ENCODE results near the gene ASB2. TPM values are rescaled to one million over a fixed set of nuclear protein-coding genes. Genes with fewer than 3 reads are reported as not detected.
A peak's percentile ranks its signal among the peaks of the same experiment; 100 is the strongest.

ASB2 gene
- total RNA-seq, 1 donor from 2014 or later = 0.26 TPM

DNA sequence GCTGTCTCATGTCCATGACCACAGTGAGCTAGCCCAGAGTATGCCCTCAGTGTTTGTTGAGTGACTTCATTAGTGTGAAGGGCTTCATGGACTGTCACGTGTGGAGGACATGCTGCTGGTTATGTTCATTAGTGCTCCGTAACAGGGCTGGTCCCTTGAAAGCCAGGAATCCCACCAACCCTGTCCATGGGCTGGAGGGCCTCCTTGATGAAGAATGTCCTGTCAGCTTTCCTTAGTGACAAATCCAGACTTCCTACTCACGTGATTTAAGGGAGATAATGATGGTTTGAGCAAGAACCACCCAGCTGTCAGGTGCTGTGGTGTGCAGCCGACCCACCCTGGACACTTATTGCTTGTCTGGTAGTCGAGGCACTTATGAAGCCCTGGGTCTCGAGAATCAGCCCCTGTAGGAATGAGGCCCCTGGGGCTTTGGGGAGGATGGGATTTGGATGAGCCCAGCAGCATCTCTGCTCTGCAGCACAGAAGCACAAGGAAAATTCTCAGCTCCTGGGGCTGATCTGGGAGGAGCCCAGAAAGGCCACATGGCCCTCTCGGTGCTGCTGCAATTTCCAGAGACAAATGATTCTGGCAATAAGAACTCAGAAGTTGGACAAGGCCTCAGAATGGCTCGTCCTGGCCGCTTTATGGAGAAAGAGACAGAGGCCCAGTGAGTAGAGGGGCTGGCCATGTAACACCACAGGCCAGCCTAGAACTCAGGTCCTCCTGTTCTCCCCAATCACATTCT is 86.5 kb downstream of the ASB2 start:
- H3K36me3 ChIP-seq (ENCODE audit: control insufficient read depth, insufficient read depth, low read length) = no peaks in the 10 kb centered on the region
- H3K27me3 ChIP-seq (ENCODE audit: control insufficient read depth, insufficient read depth, low read length) = no peaks in the 10 kb centered on the region
- no peak overlapping the region for H3K4me3 ChIP-seq (ENCODE audit: low read depth, low read length)
- TF ChIP-seq, protein P1, sequence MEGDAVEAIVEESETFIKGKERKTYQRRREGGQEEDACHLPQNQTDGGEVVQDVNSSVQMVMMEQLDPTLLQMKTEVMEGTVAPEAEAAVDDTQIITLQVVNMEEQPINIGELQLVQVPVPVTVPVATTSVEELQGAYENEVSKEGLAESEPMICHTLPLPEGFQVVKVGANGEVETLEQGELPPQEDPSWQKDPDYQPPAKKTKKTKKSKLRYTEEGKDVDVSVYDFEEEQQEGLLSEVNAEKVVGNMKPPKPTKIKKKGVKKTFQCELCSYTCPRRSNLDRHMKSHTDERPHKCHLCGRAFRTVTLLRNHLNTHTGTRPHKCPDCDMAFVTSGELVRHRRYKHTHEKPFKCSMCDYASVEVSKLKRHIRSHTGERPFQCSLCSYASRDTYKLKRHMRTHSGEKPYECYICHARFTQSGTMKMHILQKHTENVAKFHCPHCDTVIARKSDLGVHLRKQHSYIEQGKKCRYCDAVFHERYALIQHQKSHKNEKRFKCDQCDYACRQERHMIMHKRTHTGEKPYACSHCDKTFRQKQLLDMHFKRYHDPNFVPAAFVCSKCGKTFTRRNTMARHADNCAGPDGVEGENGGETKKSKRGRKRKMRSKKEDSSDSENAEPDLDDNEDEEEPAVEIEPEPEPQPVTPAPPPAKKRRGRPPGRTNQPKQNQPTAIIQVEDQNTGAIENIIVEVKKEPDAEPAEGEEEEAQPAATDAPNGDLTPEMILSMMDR (IDR thresholded peaks at IDR 0.05; ENCODE audit: insufficient read depth, low read length, severe bottlenecking) = no peak
- FAIRE-seq (peak; percentile 13), DNase-seq (ENCODE audit: low read depth) (no peak)

DNA sequence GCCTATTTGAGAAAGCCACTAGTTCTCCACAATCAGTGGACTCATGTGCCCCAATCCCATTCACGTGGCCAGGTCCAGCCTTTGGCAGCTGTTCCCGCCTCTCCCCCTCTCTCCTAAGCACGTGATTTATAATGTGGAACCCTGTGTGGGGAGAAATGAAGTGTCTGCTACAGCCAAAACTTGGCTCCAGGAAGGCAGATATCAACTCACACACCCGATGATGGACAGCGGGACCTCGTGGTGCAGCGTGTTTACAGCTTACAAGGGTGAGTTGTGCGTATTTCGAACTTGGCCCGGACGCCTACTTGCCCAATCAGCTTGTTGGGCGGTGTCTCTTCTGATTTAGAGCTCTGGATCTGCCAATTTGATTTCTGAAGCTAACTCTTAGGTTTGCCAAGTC is 87.4 kb downstream of the ASB2 start:
- Histone ChIP-seq H3K4me3 (ENCODE audit: low read depth, low read length) (no peak overlapping the region), H3K27me3 (ENCODE audit: control insufficient read depth, insufficient read depth, low read length) (no peaks in the 10 kb centered on the region), H3K36me3 (ENCODE audit: control insufficient read depth, insufficient read depth, low read length) (no peaks in the 10 kb centered on the region)
- DNase-seq (ENCODE audit: low read depth) = no peak
- TF ChIP-seq, protein P1 (IDR thresholded peaks at IDR 0.05; ENCODE audit: insufficient read depth, low read length, severe bottlenecking) = no peak
- no peak for FAIRE-seq

DNA sequence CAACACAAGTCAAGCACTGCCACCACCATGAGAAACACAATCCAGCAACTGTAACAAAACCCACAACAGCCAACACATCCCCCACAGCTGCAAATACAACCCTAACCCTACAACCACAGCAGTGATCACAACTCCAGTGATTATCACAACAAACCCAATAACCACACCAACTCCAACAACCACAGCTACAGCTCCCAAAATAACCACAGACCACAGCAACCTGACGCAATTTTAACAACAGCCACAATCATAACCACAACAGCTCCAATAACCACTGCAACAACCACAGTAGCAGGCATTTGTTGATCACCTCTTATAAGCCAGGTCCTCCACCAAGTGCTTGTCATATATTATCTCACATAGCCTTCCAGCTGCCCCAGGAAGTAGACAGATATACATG is 91.4 kb downstream of the ASB2 start:
- Histone ChIP-seq H3K4me3 (ENCODE audit: low read depth, low read length) (no peak overlapping the region), H3K36me3 (ENCODE audit: control insufficient read depth, insufficient read depth, low read length) (no peaks in the 10 kb centered on the region), H3K27me3 (ENCODE audit: control insufficient read depth, insufficient read depth, low read length) (no peaks in the 10 kb centered on the region)
- TF ChIP-seq, protein P1 (IDR thresholded peaks at IDR 0.05; ENCODE audit: insufficient read depth, low read length, severe bottlenecking) = no peak
- DNase-seq (ENCODE audit: low read depth) = no peak
- FAIRE-seq = no peak

Other genes starting within 250 kb of the ASB2 start
- not detected in 2 replicates for gene PRIMA1, start 188.1 kb downstream of the ASB2 start, total RNA-seq
- gene FAM181A, start 49.2 kb downstream of the ASB2 start, total RNA-seq = not detected in 2 replicates
- gene CCDC197, start 20.7 kb upstream of the ASB2 start, total RNA-seq = not detected in 2 replicates
- gene OTUB2, start 49.8 kb upstream of the ASB2 start, total RNA-seq = 1.3 and 2.6 TPM in 2 replicates
- gene DDX24, start 104.6 kb upstream of the ASB2 start, total RNA-seq = 62.2 and 65.8 TPM in 2 replicates
- 8.7 and 13.1 TPM in 2 replicates for gene IFI27L1, start 104.7 kb upstream of the ASB2 start, total RNA-seq
- gene IFI27, start 134.2 kb upstream of the ASB2 start, total RNA-seq = 15.2 and 20.5 TPM in 2 replicates
- 44.5 and 124 TPM in 2 replicates for gene IFI27L2, start 153.0 kb upstream of the ASB2 start, total RNA-seq
- gene PPP4R4, start 197.8 kb upstream of the ASB2 start, total RNA-seq = 14.0 and 23.8 TPM in 2 replicates